ENCODE results near the gene MYO10. TPM values are rescaled to one million over a fixed set of nuclear protein-coding genes. Genes with fewer than 3 reads are reported as not detected.

Gene MYO10
- total and polyA plus RNA-seq, 2 experiments from 2014 or later, result 119 to 276 TPM

DNA sequence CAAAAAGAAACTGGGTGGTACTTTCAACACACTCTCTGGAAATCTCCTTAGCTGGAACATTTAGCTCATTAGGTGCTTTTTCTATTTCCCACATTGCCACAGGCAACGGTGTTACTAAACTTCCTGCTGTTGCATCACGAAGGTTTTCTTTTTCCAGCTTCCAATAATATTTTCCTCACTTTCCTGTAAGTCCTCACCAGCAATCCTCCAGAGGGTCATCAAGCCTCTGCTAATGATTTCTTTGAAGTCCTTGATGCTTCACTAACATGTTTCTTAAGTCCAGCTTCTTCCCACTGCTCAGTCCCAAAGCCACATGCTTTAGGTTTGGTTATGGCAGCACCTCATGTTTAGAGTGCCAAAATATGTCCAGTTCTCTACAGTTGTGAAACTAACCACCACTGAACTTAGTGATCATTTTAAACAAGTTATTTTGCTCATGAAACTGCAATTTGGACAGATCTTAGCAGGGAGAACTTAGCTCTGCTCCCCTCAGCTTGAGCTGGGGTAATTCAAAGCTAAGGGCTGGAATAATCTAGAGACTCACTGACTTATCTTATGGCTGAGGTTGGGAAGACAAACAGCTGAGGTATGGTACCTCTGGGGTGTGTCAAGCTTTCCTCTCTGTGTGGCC is 279.4 kb downstream of the MYO10 start:
- Histone ChIP-seq H3K4me1 (ENCODE audit: insufficient read depth) (no peaks in the 10 kb centered on the region), H4K20me1 (replicated peaks; ENCODE audit: insufficient read depth) (0 out of 2 replicates have a peak, but pooled peaks cover 3% of the 10 kb centered on the region), H3K4me3 (no peak overlapping the region), H3K9me2 (ENCODE audit: insufficient read depth) (no peaks in the 10 kb centered on the region), H2AFZ (no peak overlapping the region), H3K36me3 (ENCODE audit: insufficient read depth) (no peaks in the 10 kb centered on the region; the same call in 1 of the 2 replicates), H3K79me2 (replicated peaks; ENCODE audit: insufficient read depth) (no peaks in the 10 kb centered on the region), H3K27me3 (ENCODE audit: insufficient read depth) (no peaks in the 10 kb centered on the region), H3F3A (replicated peaks; ENCODE audit: low read depth) (no peaks in the 10 kb centered on the region), H3K4me2 (no peak overlapping the region), H3K27ac (ENCODE audit: low read depth) (no peak overlapping the region)
- H3K27me3 Mint-ChIP-seq (ENCODE audit: insufficient read depth, low read depth, poor library complexity), result peaks cover 1% of the 10 kb centered on the region
- DNase-seq (ENCODE audit: low spot score) (no peak), ATAC-seq (no peak)
- no peaks in the 10 kb centered on the region for H3K36me3 Mint-ChIP-seq (ENCODE audit: low read depth)
- H3K9me3 Mint-ChIP-seq, result no peaks in the 10 kb centered on the region; the same call in 1 of the 3 replicates
- no peak for TF ChIP-seq EZH2phosphoT487 (IDR thresholded peaks at IDR 0.05; ENCODE audit: unreplicated experiment)
- TF ChIP-seq, protein P1, sequence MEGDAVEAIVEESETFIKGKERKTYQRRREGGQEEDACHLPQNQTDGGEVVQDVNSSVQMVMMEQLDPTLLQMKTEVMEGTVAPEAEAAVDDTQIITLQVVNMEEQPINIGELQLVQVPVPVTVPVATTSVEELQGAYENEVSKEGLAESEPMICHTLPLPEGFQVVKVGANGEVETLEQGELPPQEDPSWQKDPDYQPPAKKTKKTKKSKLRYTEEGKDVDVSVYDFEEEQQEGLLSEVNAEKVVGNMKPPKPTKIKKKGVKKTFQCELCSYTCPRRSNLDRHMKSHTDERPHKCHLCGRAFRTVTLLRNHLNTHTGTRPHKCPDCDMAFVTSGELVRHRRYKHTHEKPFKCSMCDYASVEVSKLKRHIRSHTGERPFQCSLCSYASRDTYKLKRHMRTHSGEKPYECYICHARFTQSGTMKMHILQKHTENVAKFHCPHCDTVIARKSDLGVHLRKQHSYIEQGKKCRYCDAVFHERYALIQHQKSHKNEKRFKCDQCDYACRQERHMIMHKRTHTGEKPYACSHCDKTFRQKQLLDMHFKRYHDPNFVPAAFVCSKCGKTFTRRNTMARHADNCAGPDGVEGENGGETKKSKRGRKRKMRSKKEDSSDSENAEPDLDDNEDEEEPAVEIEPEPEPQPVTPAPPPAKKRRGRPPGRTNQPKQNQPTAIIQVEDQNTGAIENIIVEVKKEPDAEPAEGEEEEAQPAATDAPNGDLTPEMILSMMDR (conservative IDR thresholded peaks at IDR 0.05; ENCODE audit: low read depth in 2 of 2), result no peak
- no peak for TF ChIP-seq NANOG (IDR thresholded peaks at IDR 0.05; ENCODE audit: borderline replicate concordance)
- TF ChIP-seq EZH2 (IDR thresholded peaks at IDR 0.05; ENCODE audit: low read depth, unreplicated experiment), result no peak
- TF ChIP-seq ZNF331 (CRISPR knock-in tag; IDR thresholded peaks at IDR 0.05; ENCODE audit: low read depth), result no peak
- TF ChIP-seq, protein P2, sequence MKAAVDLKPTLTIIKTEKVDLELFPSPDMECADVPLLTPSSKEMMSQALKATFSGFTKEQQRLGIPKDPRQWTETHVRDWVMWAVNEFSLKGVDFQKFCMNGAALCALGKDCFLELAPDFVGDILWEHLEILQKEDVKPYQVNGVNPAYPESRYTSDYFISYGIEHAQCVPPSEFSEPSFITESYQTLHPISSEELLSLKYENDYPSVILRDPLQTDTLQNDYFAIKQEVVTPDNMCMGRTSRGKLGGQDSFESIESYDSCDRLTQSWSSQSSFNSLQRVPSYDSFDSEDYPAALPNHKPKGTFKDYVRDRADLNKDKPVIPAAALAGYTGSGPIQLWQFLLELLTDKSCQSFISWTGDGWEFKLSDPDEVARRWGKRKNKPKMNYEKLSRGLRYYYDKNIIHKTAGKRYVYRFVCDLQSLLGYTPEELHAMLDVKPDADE (IDR thresholded peaks at IDR 0.05), result no peak
- TF ChIP-seq, protein P3, sequence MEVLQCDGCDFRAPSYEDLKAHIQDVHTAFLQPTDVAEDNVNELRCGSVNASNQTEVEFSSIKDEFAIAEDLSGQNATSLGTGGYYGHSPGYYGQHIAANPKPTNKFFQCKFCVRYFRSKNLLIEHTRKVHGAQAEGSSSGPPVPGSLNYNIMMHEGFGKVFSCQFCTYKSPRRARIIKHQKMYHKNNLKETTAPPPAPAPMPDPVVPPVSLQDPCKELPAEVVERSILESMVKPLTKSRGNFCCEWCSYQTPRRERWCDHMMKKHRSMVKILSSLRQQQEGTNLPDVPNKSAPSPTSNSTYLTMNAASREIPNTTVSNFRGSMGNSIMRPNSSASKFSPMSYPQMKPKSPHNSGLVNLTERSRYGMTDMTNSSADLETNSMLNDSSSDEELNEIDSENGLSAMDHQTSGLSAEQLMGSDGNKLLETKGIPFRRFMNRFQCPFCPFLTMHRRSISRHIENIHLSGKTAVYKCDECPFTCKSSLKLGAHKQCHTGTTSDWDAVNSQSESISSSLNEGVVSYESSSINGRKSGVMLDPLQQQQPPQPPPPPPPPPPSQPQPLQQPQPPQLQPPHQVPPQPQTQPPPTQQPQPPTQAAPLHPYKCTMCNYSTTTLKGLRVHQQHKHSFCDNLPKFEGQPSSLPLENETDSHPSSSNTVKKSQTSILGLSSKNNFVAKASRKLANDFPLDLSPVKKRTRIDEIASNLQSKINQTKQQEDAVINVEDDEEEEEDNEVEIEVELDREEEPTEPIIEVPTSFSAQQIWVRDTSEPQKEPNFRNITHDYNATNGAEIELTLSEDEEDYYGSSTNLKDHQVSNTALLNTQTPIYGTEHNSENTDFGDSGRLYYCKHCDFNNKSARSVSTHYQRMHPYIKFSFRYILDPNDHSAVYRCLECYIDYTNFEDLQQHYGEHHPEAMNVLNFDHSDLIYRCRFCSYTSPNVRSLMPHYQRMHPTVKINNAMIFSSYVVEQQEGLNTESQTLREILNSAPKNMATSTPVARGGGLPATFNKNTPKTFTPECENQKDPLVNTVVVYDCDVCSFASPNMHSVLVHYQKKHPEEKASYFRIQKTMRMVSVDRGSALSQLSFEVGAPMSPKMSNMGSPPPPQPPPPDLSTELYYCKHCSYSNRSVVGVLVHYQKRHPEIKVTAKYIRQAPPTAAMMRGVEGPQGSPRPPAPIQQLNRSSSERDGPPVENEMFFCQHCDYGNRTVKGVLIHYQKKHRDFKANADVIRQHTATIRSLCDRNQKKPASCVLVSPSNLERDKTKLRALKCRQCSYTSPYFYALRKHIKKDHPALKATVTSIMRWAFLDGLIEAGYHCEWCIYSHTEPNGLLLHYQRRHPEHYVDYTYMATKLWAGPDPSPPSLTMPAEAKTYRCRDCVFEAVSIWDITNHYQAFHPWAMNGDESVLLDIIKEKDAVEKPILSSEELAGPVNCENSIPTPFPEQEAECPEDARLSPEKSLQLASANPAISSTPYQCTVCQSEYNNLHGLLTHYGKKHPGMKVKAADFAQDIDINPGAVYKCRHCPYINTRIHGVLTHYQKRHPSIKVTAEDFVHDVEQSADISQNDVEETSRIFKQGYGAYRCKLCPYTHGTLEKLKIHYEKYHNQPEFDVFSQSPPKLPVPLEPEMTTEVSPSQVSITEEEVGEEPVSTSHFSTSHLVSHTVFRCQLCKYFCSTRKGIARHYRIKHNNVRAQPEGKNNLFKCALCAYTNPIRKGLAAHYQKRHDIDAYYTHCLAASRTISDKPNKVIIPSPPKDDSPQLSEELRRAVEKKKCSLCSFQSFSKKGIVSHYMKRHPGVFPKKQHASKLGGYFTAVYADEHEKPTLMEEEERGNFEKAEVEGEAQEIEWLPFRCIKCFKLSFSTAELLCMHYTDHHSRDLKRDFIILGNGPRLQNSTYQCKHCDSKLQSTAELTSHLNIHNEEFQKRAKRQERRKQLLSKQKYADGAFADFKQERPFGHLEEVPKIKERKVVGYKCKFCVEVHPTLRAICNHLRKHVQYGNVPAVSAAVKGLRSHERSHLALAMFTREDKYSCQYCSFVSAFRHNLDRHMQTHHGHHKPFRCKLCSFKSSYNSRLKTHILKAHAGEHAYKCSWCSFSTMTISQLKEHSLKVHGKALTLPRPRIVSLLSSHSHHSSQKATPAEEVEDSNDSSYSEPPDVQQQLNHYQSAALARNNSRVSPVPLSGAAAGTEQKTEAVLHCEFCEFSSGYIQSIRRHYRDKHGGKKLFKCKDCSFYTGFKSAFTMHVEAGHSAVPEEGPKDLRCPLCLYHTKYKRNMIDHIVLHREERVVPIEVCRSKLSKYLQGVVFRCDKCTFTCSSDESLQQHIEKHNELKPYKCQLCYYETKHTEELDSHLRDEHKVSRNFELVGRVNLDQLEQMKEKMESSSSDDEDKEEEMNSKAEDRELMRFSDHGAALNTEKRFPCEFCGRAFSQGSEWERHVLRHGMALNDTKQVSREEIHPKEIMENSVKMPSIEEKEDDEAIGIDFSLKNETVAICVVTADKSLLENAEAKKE (CRISPR knock-in tag; IDR thresholded peaks at IDR 0.05), result no peak
- no peak for TF ChIP-seq CREB1 (CRISPR knock-in tag; IDR thresholded peaks at IDR 0.05; ENCODE audit: low read depth)
- no peak for TF ChIP-seq ZNF114 (CRISPR knock-in tag; IDR thresholded peaks at IDR 0.05)
- TF ChIP-seq, protein P4, sequence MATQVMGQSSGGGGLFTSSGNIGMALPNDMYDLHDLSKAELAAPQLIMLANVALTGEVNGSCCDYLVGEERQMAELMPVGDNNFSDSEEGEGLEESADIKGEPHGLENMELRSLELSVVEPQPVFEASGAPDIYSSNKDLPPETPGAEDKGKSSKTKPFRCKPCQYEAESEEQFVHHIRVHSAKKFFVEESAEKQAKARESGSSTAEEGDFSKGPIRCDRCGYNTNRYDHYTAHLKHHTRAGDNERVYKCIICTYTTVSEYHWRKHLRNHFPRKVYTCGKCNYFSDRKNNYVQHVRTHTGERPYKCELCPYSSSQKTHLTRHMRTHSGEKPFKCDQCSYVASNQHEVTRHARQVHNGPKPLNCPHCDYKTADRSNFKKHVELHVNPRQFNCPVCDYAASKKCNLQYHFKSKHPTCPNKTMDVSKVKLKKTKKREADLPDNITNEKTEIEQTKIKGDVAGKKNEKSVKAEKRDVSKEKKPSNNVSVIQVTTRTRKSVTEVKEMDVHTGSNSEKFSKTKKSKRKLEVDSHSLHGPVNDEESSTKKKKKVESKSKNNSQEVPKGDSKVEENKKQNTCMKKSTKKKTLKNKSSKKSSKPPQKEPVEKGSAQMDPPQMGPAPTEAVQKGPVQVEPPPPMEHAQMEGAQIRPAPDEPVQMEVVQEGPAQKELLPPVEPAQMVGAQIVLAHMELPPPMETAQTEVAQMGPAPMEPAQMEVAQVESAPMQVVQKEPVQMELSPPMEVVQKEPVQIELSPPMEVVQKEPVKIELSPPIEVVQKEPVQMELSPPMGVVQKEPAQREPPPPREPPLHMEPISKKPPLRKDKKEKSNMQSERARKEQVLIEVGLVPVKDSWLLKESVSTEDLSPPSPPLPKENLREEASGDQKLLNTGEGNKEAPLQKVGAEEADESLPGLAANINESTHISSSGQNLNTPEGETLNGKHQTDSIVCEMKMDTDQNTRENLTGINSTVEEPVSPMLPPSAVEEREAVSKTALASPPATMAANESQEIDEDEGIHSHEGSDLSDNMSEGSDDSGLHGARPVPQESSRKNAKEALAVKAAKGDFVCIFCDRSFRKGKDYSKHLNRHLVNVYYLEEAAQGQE (IDR thresholded peaks at IDR 0.05; ENCODE audit: unreplicated experiment), result no peak
- TF ChIP-seq POLR2AphosphoS5 (IDR thresholded peaks at IDR 0.05; ENCODE audit: low read depth), result no peak
- TF ChIP-seq JUNB (IDR thresholded peaks at IDR 0.05; ENCODE audit: unreplicated experiment), result no peak
- no peak for TF ChIP-seq STAT1 (IDR thresholded peaks at IDR 0.05; ENCODE audit: unreplicated experiment)
- H3K4me3 Mint-ChIP-seq, result no peak overlapping the region
- no peaks in the 10 kb centered on the region for H3K4me1 Mint-ChIP-seq
- no peak overlapping the region for H3K27ac Mint-ChIP-seq

All from GM23338 (cell line).